ENCODE results near the gene IFT80. TPM values are rescaled to one million over a fixed set of nuclear protein-coding genes. Genes with fewer than 3 reads are reported as not detected.
A peak's percentile ranks its signal among the peaks of the same experiment; 100 is the strongest.
"Not testable (repeated sequence)": the region's sequence is repeated elsewhere in the genome, so short reads cannot be mapped to it uniquely, and the experiment has no call there.

Gene IFT80
- total RNA-seq, 1 donor = 79.2 TPM

- DNase-seq (ENCODE audit: low read depth) = peak; percentile 53
- TF ChIP-seq CTCF (IDR thresholded peaks at IDR 0.05; ENCODE audit: insufficient read depth, low read length) = peak; percentile 46
- no peak overlapping the region for H3K4me3 ChIP-seq (ENCODE audit: low read depth, low read length)
Observed at GRCh38 chr3:160343132-160343531, 55.9 kb downstream of the IFT80 start.

DNA sequence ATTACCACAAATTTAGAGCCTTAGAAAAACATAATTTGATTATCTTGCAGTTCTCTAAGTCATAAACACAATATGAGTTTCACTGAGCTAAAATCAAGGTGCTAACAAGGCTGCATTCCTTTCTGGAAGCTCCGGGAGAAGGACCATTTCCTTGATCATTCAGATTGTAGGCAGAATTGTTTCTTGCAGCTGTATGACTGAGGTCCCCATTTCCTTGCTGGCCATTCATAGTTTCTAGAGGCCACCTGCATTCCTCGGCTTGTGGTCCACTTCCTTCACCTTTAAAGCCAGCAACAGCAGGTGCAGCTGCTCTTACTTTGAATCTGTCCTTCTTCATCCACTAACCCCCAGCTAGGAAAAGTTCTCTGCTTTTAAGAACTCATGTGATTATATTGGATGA lies 58.7 kb downstream of the IFT80 start:
- no peak for DNase-seq (ENCODE audit: low read depth)
- TF ChIP-seq CTCF (IDR thresholded peaks at IDR 0.05; ENCODE audit: insufficient read depth, low read length) = no peak
- no peak overlapping the region for H3K4me3 ChIP-seq (ENCODE audit: low read depth, low read length)

DNA sequence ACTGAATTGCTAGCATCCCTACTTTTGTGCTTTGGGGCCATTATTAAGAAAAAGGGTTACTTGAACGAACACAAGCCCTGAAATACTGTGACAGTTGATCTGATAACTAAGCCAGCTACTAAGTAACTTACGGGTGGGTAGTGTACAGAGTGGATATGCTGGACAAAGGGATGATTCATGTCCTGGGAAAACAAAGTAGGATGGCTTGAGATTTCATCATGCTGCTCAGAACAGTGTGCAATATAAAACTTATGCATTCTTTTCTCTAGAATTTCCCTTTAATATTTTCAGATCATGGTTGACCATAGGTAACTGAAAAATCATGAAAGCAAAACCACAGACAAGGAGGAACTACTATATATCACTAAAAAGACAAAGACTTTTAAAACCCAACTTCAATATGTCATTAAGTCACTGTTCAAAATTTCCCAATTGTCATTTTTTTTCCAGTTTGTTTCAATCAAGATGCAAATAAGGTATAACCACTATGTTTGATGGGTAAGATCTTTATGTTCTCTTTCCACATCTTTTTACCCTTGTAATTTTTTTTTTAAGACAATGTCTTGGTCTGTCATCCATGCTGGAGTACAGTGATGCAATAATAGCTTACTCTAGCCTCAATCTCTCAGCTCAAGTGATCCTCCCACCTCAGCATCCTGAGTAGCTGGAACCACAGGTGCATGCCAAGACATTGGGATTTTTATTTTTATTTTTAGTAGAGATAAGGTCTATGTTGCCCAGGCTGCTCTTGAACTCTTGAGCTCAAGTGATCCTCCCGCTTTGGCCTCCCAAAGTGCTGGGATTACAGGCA lies 67.7 kb downstream of the IFT80 start:
- peak; percentile 98 for DNase-seq (ENCODE audit: low read depth)
- no peak for TF ChIP-seq CTCF (IDR thresholded peaks at IDR 0.05; ENCODE audit: insufficient read depth, low read length)
- no peak overlapping the region for H3K4me3 ChIP-seq (ENCODE audit: low read depth, low read length)

DNA sequence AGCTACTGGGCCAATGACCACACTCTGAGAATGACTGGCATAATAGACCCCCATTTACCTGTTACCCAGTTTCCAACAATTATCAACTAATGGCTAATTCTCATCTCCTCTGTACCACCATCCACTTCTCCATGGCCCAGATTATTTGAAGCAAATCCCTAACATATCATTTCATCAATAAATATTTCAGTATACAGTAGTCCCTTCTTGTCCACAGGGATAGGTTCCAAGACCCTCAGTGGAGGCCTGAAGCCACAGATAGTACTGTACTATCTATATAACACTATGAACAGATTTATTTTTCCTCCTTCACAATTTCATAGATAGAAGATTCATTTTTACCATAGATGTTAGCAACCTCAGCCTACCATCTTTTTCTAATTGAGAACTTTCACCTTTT lies 68.3 kb downstream of the IFT80 start:
- DNase-seq (ENCODE audit: low read depth) = no peak
- H3K4me3 ChIP-seq (ENCODE audit: low read depth, low read length) = no peak overlapping the region
- TF ChIP-seq CTCF (IDR thresholded peaks at IDR 0.05; ENCODE audit: insufficient read depth, low read length) = no peak

- DNase-seq (ENCODE audit: low read depth) = peak; percentile 35
- no peak overlapping the region for H3K4me3 ChIP-seq (ENCODE audit: low read depth, low read length)
- no peak for TF ChIP-seq CTCF (IDR thresholded peaks at IDR 0.05; ENCODE audit: insufficient read depth, low read length)
Observed at GRCh38 chr3:160330109-160330508, 68.9 kb downstream of the IFT80 start.

GRCh38 chr3:160326286-160326685 lies 72.7 kb downstream of the IFT80 start:
- DNase-seq (ENCODE audit: low read depth); H3K4me3 ChIP-seq (ENCODE audit: low read depth, low read length): not testable (repeated sequence)

GRCh38 chr3:160321821-160322220 lies 77.2 kb downstream of the IFT80 start:
- not testable (repeated sequence) for DNase-seq (ENCODE audit: low read depth); H3K4me3 ChIP-seq (ENCODE audit: low read depth, low read length)

GRCh38 chr3:160319322-160319721 lies 79.7 kb downstream of the IFT80 start:
- TF ChIP-seq CTCF (IDR thresholded peaks at IDR 0.05; ENCODE audit: insufficient read depth, low read length) = no peak
- H3K4me3 ChIP-seq (ENCODE audit: low read depth, low read length) = no peak overlapping the region
- no peak for DNase-seq (ENCODE audit: low read depth)
